B cell (primary cell): ENCODE measurements around the gene PACRGL. TPM values are rescaled to one million over a fixed set of nuclear protein-coding genes. Genes with fewer than 3 reads are reported as not detected.

ENCODE experiments used
- ATAC-seq: fragments of 200-7000 bp; cut with Tn5 transposase; one replicate; pipeline ENCODE4 v1.10.0; 2021; ENCODE audit warnings: low read depth, mild to moderate bottlenecking, moderate number of reproducible peaks, moderate library complexity
- CTCF ChIA-PET: fragments of 350-600 bp; sonication (Branson Sonifier 250); formaldehyde crosslinking; loops from one replicate; lab custom pipeline; 2021; ENCODE audit warnings: antibody characterized with exemption, inconsistent platforms; lab: Charles Lee
- POLR2A ChIA-PET: fragments of 350-600 bp; sonication (Branson Sonifier 250); formaldehyde crosslinking; loops from one replicate; lab custom pipeline; 2021; ENCODE audit warnings: antibody characterized with exemption; lab: Charles Lee
- DNase-seq: peaks from one replicate; pipeline ENCODE4 v3.0.0; 2013
- H2AFZ ChIP-seq: 2 replicates; pipeline ENCODE4 v1.6.1; 2012; ENCODE audit warnings: mild to moderate bottlenecking, low read depth, low read length; ENCODE audit not compliant: insufficient read depth, poor library complexity, severe bottlenecking
- H3K27ac ChIP-seq, 2 donors: 1 replicate in 1 of 2; 2 replicates in 1 of 2; pipeline ENCODE4 v1.5.1; 2012 to 2013; ENCODE audit warnings: low read length in 2 of 2, mild to moderate bottlenecking in 2 of 2, moderate library complexity in 1 of 2
- H3K27me3 ChIP-seq, 4 experiments: fragments of 200-600 bp in 1 of 4; sonication (generic) in 1 of 4; replicated peaks in 1 of 4; 1 replicate in 2 of 4; 2 replicates in 2 of 4; pipeline versions ENCODE4 v1.6.1 to v1.7.0; 2013 to 2016; ENCODE audit warnings: low read length in 3 of 4, mild to moderate bottlenecking in 2 of 4, mixed read lengths in 1 of 4, moderate library complexity in 1 of 4; ENCODE audit not compliant: insufficient read depth in 4 of 4, control insufficient read depth in 3 of 4; ENCODE audit errors: control extremely low read depth in 1 of 4
- H3K36me3 ChIP-seq, 2 experiments: replicated peaks in 1 of 2; 1 replicate in 1 of 2; 2 replicates in 1 of 2; pipeline versions ENCODE4 v1.6.1 to v1.7.1; 2013; ENCODE audit warnings: low read length in 1 of 2; ENCODE audit not compliant: insufficient read depth in 2 of 2, control insufficient read depth in 1 of 2; ENCODE audit errors: control extremely low read depth in 1 of 2, extremely low read depth in 1 of 2
- H3K4me1 ChIP-seq, 2 donors: fragments of 200-600 bp in 1 of 2; sonication (generic) in 1 of 2; 1 replicate in 1 of 2; 2 replicates in 1 of 2; pipeline versions ENCODE4 v1.5.1 to v1.6.1; 2013 to 2017; ENCODE audit warnings: low read length in 2 of 2; ENCODE audit not compliant: control insufficient read depth in 2 of 2, insufficient read depth in 2 of 2
- H3K4me2 ChIP-seq: replicated peaks from 2 replicates; pipeline ENCODE3; 2012; ENCODE audit warnings: mild to moderate bottlenecking, low read depth, low read length; ENCODE audit not compliant: poor library complexity, severe bottlenecking
- H3K4me3 ChIP-seq, 5 experiments: fragments of 200-600 bp in 1 of 5; sonication (generic) in 1 of 5; 1 replicate in 3 of 5; 2 replicates in 2 of 5; pipeline versions ENCODE4 v1.5.1 to v1.7.0; 2011 to 2016; ENCODE audit warnings: low read length in 4 of 5, mild to moderate bottlenecking in 4 of 5, low read depth in 2 of 5, control low read depth in 1 of 5, moderate library complexity in 1 of 5; ENCODE audit not compliant: insufficient read depth in 1 of 5; ENCODE audit errors: control extremely low read depth in 1 of 5, extremely low read depth in 1 of 5
- H3K79me2 ChIP-seq: fragments of 200-600 bp; sonication (generic); one replicate; pipeline ENCODE4 v1.6.0; 2016; ENCODE audit warnings: low read length; ENCODE audit not compliant: control insufficient read depth, insufficient read depth
- H3K9ac ChIP-seq: fragments of 200-600 bp; sonication (generic); 2 replicates; pipeline ENCODE4 v1.6.1; 2017; ENCODE audit warnings: mild to moderate bottlenecking, low read length, moderate library complexity
- H3K9me3 ChIP-seq, 3 donors: one replicate each; pipeline versions ENCODE4 v1.6.1 to v1.7.1; 2013; ENCODE audit warnings: low read length in 2 of 3; ENCODE audit not compliant: control insufficient read depth in 2 of 3, insufficient read depth in 1 of 3; ENCODE audit errors: control extremely low read depth in 1 of 3
- H4K20me1 ChIP-seq: 2 replicates; pipeline ENCODE4 v1.6.0; 2012; ENCODE audit warnings: mild to moderate bottlenecking, low read length; ENCODE audit not compliant: insufficient read depth, control insufficient read depth, poor library complexity, severe bottlenecking
- H3K27ac Mint-ChIP-seq: one replicate; pipeline ENCODE4 v1.8.0; 2021; ENCODE audit warnings: mixed read lengths
- H3K27me3 Mint-ChIP-seq: one replicate; pipeline ENCODE4 v1.8.0; 2021; ENCODE audit warnings: mixed read lengths
- H3K4me1 Mint-ChIP-seq: one replicate; pipeline ENCODE4 v1.8.0; 2021; ENCODE audit warnings: mixed read lengths
- H3K4me3 Mint-ChIP-seq: one replicate; pipeline ENCODE4 v1.8.0; 2021; ENCODE audit warnings: mixed read lengths
- H3K9me3 Mint-ChIP-seq: one replicate; pipeline ENCODE4 v1.8.0; 2022; ENCODE audit warnings: mixed read lengths; ENCODE audit not compliant: insufficient read depth
- CTCF ChIP-seq: fragments of 200-600 bp; IDR thresholded peaks from one replicate; pipeline ENCODE4 v1.8.0; 2022; ENCODE audit warnings: antibody characterized with exemption, mild to moderate bottlenecking
- EZH2 ChIP-seq: IDR thresholded peaks from 2 replicates; pipeline ENCODE4 v1.6.1; 2012; ENCODE audit warnings: borderline replicate concordance, low read depth, mild to moderate bottlenecking, moderate library complexity, low read length; ENCODE audit not compliant: insufficient read depth, poor library complexity, severe bottlenecking
- WGBS: methylation state at CpG from one replicate; pipeline ENCODE4 v1.1.5; 2013; ENCODE audit warnings: missing lambda C conversion rate; ENCODE audit not compliant: insufficient coverage; 5-methylcytosine and 5-hydroxymethylcytosine counted together
- intact Hi-C: fragments of 100-400 bp; cut with micrococcal nuclease; formaldehyde crosslinking; loops from one replicate; pipeline ENCODE4 v1.10.0; 2022
- polyA plus RNA-seq: library from polyadenylated mRNA; depleted of rRNA; stranded (reverse); fragments of >200 nt; gene quantifications from 2 replicates; pipeline ENCODE4 v1.2.3, GENCODE V29; 2012
- total RNA-seq, 2 donors: library from RNA; stranded (reverse); fragments of 120-200 nt in 1 of 2; gene quantifications; 1 replicate in 1 of 2; 2 replicates in 1 of 2; pipeline versions ENCODE4 v1.2.3 to v1.2.4, GENCODE V29; 2013 to 2022

The PACRGL gene
- total and polyA plus RNA-seq, 2 donors (not counting 1 experiment from before 2014, with no cell fraction given), result 5.3 to 18.7 TPM

GRCh38 chr4:20787940-20788665 is 87.8 kb downstream of the PACRGL start:
- Histone ChIP-seq H4K20me1 (no peaks in the 10 kb centered on the region), H2AFZ (no peak overlapping the region), H3K9me3 (no peaks in the 10 kb centered on the region), H3K79me2 (no peaks in the 10 kb centered on the region), H3K27me3 (no peaks in the 10 kb centered on the region), H3K4me1 (no peaks in the 10 kb centered on the region), H3K9ac (no peak overlapping the region), H3K36me3 (no peaks in the 10 kb centered on the region), H3K27ac (no peak overlapping the region), H3K4me3 (no peak overlapping the region), H3K4me2 (no peak overlapping the region)
- ChIA-PET POLR2A (no interaction called here), CTCF (no interaction called here)
- Mint-ChIP-seq H3K9me3 (no peaks in the 10 kb centered on the region), H3K27me3 (no peaks in the 10 kb centered on the region), H3K4me3 (no peak overlapping the region), H3K27ac (no peak overlapping the region), H3K4me1 (no peaks in the 10 kb centered on the region)
- TF ChIP-seq CTCF, result no peak
- no peak for TF ChIP-seq EZH2
- intact Hi-C loops, result no loop called here
- no peak for ATAC-seq
- DNase-seq, result no peak
- no CpG with 5 or more reads among the region's 2 CpGs for WGBS
